ENCODE measurements around the gene PCARE. TPM values are rescaled to one million over a fixed set of nuclear protein-coding genes. Genes with fewer than 3 reads are reported as not detected.
"Not testable (repeated sequence)": the region's sequence is repeated elsewhere in the genome, so short reads cannot be mapped to it uniquely, and the experiment has no call there.

PCARE gene
- total RNA-seq (2014; rRNA removed; shearing (Covaris generic); ENCODE audit: low replicate concordance) = not detected in 2 replicates

DNA sequence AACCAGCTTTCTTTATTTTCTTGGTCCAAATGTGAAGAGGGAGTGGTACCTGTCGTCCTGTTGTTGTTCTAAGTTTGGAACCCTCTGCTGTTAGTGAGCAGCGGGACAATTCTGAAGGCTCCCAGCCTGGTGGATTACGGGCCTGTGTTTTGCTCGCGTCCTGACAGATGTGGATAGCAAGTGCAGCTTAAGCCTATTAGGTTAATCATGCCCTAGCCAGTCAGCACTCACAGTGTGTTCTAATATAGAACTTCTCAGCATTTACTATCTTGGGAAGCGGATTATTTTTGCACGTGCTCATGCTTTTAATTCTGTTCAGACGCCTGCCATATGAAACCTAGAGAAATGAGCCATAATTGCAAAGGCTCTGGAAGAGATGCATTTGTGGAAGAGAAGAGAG lies at the start of gene PCARE:
PCARE (minus strand) TSS at position 113 of the 400 bp plus-strand sequence. CDS start 262 bp downstream, outside the sequence.
- H3K36me3 ChIP-seq = no peaks in the 10 kb centered on the region
- DNase-seq = no peak
- peaks cover 6% of the 10 kb centered on the region for H3K9me3 ChIP-seq
- H3K27me3 ChIP-seq = no peaks in the 10 kb centered on the region
- no peak within 1 kb of the TSS for H3K4me3 ChIP-seq

DNA sequence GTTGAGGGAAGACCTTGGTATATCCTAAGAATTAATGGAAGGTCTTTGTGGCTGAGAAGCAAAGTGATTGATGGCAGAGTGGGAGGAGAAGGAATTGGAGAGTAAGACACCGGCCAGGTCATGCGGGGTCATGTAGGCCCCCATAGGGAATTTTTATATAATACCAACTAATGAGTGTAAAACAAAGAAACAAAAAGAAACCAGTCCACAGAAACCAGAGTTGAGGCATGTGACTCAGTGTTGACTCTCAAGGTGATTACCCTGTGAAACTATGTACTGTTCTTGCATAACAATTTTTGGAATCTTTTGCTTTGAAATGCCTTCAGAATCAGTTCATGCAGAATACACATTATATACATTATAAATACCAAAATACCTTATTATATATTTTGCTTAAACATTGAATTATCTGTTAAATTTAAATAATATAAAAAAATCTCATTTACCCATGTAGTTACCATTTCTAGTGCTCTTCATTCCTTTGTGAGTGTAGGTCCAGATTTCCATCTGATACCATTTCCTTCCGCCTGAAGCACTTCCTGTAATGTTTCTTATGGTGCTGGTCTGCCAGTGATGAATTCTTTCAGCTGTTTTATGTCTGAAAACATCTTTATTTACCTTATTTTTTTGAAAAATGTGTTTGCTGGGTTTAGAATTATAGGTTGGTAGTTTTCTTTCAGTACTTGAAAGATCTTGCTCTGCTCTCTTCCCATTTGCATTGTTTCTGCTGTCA lies 49.5 kb upstream of the PCARE start:
- Histone ChIP-seq H3K9me3 (peaks cover 15% of the 10 kb centered on the region), H3K36me3 (peaks cover 66% of the 10 kb centered on the region), H3K4me3 (no peak overlapping the region), H3K27me3 (no peaks in the 10 kb centered on the region)
- peak; percentile 69 for DNase-seq

DNA sequence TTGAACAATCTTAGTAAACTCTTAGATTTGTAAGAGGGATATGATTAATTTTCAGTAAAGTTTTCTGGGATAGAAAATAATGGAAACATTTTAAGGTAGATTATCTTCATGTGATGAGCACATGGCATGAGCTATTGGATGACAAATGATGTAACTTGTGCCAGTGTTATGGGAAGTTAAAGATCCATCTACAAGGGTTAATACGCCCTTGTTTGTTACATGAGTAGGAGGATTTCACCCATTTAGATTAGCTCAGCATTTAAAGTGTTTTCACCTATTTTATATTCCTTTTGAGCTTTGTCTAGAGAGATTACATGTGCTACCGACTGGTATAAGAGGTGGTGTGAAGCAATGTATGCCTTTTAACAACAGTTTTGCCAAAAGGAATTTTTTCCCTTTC lies 46.5 kb upstream of the PCARE start:
- H3K4me3 ChIP-seq = no peak overlapping the region
- no peak for DNase-seq
- H3K9me3 ChIP-seq = peaks cover 15% of the 10 kb centered on the region
- peaks cover 57% of the 10 kb centered on the region for H3K36me3 ChIP-seq
- no peaks in the 10 kb centered on the region for H3K27me3 ChIP-seq

DNA sequence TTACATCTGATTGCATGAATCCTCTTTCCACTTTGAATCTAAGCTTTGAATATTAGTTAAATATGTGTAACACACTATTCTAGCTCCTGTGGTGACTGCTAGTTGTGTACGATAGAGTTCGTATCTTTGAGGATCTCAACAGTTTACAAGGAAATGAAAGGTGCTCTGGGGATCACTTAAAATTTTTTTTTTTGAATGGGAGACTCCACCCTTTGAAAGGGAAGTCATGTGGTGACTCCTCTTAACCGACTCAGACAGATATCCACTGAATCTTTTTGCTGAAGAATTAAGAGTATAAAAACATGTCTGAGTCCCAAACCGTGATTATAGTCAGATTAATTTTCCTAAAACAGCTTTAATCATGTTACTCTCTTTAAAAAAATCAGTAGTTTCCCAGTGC lies 44.9 kb upstream of the PCARE start:
- Histone ChIP-seq H3K27me3 (no peaks in the 10 kb centered on the region), H3K4me3 (no peak overlapping the region), H3K36me3 (peaks cover 41% of the 10 kb centered on the region), H3K9me3 (peaks cover 2% of the 10 kb centered on the region)
- DNase-seq = no peak

DNA sequence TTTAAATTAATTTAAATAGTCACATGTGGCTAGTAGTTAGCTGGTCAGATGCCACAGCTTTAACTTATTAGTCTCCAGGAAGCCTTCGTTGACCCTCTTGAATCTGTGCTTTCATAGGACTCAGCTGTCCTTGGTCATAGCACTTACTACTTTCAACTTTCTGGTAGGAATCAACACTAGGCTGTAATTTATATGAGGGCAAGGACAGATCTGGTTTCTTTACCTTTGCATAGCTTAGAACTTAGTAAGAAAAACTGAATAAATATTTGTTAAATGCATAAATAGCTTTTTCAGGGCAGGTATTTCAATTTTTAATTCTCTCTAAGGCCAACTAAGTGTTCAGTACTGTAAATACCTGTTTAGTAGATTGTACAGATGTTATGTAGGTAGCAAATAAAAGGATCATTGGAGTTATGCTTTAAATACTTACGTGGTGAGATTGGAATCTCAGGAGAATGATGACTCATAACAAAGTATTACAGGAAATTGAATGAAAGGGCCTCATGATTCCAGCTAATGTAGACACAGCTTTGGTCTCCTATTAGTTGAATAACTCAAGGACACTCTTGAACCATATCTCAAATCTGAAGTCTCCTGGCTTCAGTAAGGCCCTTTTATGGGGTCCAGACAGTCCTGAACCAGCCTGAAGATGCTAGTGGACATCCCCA lies 43.4 kb upstream of the PCARE start:
- no peak overlapping the region for H3K4me3 ChIP-seq
- H3K9me3 ChIP-seq = no peaks in the 10 kb centered on the region
- H3K27me3 ChIP-seq = no peaks in the 10 kb centered on the region
- H3K36me3 ChIP-seq = peaks cover 34% of the 10 kb centered on the region
- DNase-seq = no peak

DNA sequence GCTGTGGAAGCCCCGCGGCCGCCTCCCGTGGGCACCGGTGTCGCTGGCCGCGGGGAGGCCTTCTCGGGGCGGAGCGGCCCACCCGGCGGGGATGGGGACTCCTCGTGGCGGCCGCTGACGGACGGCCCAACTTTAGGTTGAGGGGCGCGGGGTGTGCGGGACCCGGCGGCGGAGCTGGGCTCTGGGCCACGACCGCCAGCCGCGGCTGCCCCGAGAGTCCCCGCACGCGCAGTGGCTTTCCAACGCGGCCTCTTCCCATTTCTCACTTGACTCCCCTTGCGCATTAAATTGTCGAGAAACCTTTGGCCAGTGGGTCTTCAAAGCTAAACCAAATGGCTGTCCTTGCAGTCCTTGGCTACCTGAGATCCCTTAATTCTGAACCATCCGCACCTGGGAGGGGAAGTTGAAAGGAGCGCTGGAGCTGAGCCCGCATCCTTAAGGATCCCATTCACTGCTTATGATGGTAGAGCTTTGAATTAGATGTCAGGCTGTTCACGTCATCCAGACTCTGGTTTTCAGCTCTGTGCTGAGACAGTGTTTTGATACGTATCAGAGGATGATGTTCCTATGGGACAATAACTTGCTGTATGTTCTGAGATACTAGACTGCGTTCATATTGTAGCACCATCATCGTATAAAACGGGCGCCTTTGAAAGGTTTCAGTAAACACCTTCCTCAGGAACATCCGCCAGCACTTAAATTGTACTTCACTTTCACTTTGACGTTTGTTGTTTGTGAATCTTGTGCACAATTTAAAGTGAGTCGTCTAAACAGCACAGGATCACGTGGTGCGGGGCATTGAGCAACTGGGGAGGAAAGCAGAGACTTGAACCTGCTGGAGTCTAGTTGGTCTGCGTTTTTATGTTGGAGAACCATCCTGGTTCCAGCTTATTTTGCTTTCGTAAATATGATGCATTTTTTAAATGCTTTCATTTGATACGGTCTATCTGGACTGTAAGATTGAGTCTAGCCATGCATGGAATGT lies 41.8 kb upstream of the PCARE start:
- no peaks in the 10 kb centered on the region for H3K27me3 ChIP-seq
- peak; percentile 74 for DNase-seq
- H3K36me3 ChIP-seq = peaks cover 20% of the 10 kb centered on the region
- H3K4me3 ChIP-seq = peak overlapping the region; percentile 71
- no peaks in the 10 kb centered on the region for H3K9me3 ChIP-seq

- H3K36me3 ChIP-seq = peaks cover 12% of the 10 kb centered on the region
- no peaks in the 10 kb centered on the region for H3K9me3 ChIP-seq
- peak; percentile 75 for DNase-seq
- H3K4me3 ChIP-seq = peak within 1 kb of the TSS; percentile 71
- no peaks in the 10 kb centered on the region for H3K27me3 ChIP-seq
Measured at GRCh38 chr2:29114946-29115609, 40.8 kb upstream of the PCARE start, which contains the start of gene CLIP4. Gene CLIP4, plus strand, starts transcription at chr2:29115415. Its CDS starts 5,974 bp downstream, at chr2:29121389.

DNA sequence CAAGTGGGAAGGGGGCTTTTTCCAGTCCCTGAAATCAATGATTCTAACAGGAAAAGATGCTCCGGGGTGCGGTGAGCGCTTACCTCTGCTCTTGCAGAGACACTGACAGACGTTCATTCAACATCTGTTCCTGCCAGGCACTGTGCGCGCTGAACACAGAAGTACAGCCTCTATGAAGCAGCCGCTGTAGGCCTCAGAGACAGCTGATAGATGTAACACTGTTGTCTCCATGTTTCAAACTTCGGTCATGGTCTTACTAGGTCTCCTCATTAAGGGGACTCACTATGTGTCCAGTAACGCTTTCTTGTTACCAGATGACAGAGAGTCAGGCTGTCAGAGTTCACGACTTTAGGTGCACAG lies 40.2 kb upstream of the PCARE start:
- Histone ChIP-seq H3K27me3 (no peaks in the 10 kb centered on the region), H3K4me3 (peak overlapping the region; percentile 71; the same call in 1 of the 2 replicates), H3K36me3 (peaks cover 8% of the 10 kb centered on the region), H3K9me3 (no peaks in the 10 kb centered on the region)
- no peak for DNase-seq

DNA sequence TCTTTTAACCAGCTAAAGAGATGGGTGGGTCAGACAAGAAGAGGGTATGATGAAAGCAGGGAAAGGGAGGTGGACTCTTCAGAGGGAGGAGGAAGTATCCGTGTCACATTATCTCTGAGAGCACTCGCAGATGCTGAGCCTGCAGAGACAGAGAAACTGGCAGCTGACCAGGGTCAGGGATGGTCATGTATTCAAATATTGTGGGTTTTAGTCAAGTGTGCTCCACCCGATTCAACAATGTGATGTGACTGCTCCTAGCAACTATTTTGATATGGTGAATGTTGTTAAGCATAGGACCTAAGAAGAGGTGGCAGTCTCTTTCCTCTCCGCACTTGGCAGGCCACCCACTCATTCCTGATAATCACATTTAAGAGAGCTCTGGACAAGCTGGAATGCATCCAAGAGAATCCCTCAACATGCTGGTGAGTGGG lies 39.6 kb upstream of the PCARE start:
- Histone ChIP-seq H3K36me3 (peaks cover 6% of the 10 kb centered on the region; the same call in 1 of the 2 replicates), H3K27me3 (no peaks in the 10 kb centered on the region), H3K4me3 (no peak overlapping the region), H3K9me3 (no peaks in the 10 kb centered on the region)
- DNase-seq = peak; percentile 31

- Histone ChIP-seq H3K9me3 (no peaks in the 10 kb centered on the region), H3K36me3 (peaks cover 2% of the 10 kb centered on the region; the same call in 1 of the 2 replicates), H3K27me3 (no peaks in the 10 kb centered on the region), H3K4me3 (no peak overlapping the region)
- DNase-seq = no peak
Measured at GRCh38 chr2:29113027-29113686, 38.8 kb upstream of the PCARE start.

DNA sequence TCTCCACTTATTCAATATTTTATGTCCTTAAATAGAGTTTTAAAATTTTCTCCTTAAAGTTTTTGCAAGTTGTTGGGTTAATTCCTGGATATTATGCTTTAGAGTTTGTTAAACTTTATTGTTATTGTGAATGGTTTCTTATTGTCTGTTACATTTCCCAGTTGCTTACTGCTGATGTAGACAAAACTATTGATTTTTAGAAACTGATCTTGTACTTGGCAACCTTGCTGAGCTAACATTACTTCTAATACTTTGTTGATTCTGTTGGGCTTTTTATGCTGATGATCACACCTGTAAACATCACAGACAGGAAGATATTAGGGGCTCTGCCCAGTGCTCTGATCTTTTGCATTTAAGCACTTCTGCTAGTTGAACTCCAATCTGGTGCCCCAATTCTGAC lies 38.1 kb upstream of the PCARE start:
- Histone ChIP-seq H3K9me3 (no peaks in the 10 kb centered on the region), H3K4me3 (no peak overlapping the region), H3K36me3 (no peaks in the 10 kb centered on the region), H3K27me3 (no peaks in the 10 kb centered on the region)
- no peak for DNase-seq

DNA sequence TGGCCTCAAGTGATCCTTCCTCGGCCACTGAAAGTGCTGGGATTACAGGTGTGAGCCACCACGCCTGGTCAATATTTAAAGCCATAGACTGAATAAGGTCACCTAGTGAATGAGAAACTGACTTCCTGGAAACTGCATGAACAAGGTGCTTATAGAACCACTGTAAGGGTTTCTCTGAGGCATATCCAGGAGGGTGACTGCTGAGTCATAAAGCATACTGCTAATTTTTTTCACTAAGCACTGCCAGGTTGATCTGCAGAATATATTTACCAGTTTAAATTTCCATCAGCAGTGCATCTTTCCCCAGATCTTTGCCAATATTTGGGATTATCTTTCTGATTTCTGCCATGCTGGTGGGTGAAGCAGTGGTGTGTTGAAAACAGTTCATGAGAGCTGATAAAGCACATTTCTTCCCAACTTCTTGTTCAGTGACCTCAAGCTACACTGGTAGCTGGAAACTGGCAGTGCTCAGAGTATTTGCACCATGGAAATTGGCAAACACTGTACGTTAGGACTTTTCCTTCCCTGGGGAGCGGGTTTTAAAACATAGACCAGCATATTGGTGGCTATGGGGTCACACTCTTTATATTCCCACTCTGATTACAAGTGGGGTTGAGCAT lies 36.7 kb upstream of the PCARE start:
- Histone ChIP-seq H3K36me3 (no peaks in the 10 kb centered on the region), H3K4me3 (no peak overlapping the region), H3K27me3 (no peaks in the 10 kb centered on the region), H3K9me3 (no peaks in the 10 kb centered on the region)
- DNase-seq = no peak

DNA sequence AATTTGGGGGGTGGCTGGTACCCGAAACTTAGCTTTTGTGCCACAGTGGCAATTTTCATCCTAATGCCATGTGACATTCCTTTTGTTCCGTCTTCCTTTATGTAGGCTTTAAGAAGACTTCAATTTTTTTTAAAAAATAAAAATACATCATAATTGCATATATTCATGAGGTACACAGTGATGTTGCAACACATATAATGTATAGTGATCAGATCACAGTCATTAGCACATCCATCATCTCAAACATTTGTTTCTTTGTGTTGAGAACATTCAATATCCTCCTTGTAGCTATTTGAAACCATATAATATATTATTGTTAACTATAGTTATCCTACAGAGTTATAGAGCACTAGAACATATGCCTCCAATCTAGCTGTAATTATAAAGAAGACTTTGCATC lies 34.9 kb upstream of the PCARE start:
- no peak for DNase-seq
- H3K36me3 ChIP-seq = no peaks in the 10 kb centered on the region
- H3K27me3 ChIP-seq = no peaks in the 10 kb centered on the region
- H3K4me3 ChIP-seq = no peak overlapping the region
- no peaks in the 10 kb centered on the region for H3K9me3 ChIP-seq

GRCh38 chr2:29108225-29108624 lies 33.9 kb upstream of the PCARE start:
- Histone ChIP-seq H3K4me3 (peak overlapping the region; percentile 17), H3K9me3 (no peaks in the 10 kb centered on the region), H3K36me3 (no peaks in the 10 kb centered on the region), H3K27me3 (no peaks in the 10 kb centered on the region)
- DNase-seq = peak; percentile 90

DNA sequence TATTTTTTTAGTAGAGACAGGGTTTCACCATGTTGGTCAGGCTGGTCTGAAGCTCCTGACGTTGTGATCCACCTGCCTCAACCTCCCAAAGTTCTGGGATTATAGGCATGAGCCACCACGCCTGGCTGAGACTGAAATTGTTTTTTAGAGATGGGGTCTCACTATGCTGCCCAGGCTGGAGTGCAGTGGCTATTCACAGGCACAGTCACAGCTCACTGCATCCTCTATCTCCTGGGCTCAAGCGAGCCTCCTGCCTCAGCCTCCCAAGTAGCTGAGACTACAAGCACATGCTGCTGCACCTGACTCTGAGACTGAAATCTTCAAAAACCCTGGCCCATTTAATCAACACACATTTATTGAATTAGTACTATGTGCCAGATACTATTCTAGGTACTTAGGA lies 33.2 kb upstream of the PCARE start:
- not testable (repeated sequence) for H3K9me3 ChIP-seq, H3K36me3 ChIP-seq, H3K4me3 ChIP-seq, H3K27me3 ChIP-seq, DNase-seq

Data from MG63 (cell line).